Measurements from ENCODE around the gene GBX2.
A peak's percentile ranks its signal among the peaks of the same experiment; 100 is the strongest.

GBX2 gene

DNA sequence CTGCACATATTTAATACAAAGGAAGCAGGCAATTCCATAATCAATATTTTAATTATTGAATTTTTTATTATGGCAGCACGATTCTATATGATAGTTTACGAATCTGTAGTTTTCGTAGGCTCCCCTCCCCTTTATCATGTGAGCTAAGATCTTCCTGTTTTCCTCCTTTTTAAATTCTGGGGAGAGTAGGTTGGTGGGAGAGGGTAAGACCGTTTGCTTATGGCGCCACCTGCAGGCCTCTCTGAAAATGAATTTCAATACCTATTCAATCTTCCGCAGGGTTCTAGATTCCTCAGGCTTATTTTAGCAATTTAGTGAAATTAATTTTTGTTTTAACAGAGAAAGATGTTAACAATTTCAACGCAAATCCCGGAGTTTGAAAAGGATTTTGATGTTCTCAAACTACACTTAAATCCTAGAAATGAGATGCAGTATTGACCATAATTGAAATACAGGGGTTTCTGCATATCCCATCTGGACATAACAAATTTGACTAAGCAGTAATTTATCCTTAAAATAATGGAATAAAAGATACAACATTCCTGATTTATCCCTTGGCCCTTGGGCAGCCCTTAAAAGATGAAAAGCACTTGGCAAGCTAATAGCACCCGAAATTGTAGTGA is 12.8 kb upstream of the GBX2 start:
- ATAC-seq, result no peak
- DNase-seq, result peak; percentile 62

DNA sequence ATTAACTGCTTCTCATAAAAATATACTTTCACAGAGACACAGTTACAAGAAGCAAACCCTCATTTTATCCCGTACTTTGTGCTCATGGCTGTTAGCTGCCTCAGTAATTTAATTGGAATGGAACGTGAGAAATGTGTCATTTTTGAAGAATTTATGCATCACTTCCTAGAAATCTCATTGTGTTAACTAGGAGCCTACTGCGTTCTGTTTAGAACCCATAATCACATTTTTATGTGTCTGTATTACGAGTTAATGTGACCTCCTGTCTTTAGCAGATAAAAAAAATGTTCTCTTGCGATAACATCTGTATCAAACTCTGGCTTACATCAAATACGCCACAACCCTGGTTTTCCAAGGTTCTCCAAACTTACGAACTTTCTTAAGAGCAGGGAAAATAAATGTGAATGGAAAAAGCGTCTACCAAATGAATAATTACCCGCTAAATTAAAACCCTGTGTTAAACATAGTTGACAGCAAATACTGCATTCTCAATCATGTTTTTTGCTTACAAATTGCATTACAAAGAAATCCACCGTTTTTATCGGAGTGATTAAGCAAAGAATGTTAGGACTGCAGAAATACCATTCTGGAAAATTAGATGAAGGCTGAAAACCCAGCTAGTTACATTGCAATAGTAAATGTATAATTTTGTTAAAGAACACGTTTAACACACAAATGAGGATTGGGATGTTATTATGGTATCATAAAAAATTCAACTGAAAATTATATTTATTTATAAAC is 12.1 kb upstream of the GBX2 start:
- DNase-seq (no peak), ATAC-seq (no peak)

DNA sequence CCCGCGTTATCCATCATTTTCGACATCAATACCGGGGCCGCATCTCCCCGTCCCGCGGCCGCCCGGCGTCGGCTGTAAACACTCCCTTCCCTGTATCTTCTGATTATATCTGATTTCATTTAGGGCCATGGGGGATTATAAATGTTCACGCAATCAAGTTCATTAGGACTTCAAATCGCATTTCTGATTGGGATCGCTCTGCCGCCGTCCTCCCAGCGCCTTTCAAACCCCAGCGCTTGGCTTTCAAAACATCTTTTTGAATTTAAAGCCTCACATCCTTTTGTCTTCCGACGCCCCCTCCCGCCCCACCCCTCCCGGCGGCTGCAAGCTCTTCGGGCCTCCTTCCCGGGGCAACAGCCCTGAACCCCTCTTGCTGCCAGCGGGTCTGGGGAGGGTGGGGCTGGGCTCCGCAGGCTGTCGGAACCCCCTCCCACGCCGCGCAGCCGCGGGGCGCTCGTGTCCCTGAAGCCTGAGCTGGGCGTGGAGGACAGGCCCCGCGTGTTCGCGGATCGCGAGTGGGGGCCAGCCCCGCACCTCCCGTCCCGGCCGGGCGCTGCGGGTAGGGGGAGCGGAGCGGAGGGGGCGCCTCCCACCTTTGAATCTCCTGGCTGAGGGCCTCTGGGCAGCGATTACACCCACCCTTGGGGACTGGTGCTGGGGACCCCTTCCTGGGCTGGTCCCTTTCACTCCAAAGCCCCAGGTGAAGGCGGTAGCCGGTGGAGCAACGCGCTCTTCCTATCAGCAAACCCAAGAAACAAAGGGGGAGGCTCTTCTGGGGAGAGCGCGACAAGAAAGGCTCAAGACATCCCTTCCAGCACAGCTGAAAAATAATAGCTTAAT is 11.3 kb upstream of the GBX2 start:
- ATAC-seq (no peak), DNase-seq (no peak)

DNA sequence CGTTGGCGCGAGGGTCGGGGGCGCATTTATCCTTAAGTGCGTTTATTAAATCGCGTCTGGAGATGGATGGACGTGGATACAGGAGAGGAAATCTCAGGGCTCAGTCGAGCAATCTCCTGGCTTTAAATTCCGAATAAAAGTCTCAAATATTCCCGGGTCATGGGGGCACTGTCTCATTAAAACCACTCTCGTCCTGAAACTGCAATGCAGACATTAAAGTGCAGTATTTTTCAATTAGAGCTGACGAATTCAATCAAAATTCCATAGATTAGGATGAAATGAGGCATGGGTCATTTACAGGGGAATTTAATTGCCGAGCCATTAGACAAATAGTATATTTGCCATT is 10.7 kb upstream of the GBX2 start:
- ATAC-seq (no peak), DNase-seq (no peak)

DNA sequence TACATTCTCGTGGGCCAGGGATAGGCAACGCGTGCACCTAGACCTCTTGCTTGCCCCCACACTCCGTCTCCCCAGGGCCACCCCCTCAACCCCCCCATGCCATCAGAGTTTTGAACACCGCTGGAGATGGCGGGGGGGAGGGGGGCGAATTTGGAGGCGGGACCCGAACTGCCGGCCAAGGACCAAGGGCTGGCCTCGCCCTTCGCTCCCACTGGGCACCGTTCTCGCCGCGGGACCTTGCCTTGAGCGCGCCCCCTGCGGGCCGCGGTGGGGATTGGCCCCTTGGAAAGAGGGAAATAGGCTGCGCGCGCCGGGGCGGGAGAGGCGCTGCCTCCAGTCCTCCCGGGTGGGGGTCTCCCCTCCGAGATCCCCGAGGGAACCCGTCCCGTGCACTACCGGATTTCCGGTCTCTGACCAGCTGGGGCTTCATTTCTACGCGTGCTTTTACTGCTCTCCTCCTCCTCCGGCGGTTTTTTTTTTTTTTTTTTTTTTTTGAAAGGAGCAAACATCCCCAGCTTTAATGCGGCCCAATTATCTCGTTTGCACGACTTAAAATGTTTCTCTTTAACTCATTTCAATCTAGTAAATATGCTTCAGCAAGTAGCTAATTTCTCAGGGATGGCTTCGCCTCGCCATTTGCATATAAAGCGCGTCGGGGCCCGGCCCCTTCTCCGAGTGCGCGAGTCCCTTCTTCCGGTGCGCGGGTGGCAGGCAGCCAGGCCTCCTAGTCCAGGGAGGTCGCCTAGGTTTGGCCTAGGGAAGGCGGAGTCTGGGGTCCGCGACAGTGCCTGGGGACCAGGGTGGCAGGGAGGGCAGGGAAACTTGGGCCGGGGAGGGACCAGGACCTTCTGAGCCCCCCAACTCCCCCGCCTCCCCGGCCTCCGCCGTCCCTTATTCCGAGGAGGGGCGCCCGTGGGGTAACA is 10.0 kb upstream of the GBX2 start:
- DNase-seq (peak; percentile 61), ATAC-seq (no peak)

DNA sequence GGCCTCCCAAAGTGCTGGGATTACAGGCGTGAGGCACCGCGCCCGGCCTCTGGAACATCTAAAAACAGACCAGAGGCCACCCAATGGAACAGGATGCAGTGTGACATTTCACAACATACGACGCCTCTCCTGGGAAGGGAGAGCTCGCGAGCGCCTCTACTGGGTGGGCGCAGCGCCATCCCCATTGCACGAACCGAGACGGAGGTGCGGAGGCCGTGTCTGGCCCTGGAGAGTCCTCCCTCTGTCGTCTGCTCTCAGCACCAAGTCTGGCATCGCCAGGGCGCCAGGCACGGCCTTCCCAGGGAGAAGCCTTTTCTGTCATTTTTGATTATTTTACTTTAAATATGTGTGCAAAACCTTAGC is 9.4 kb upstream of the GBX2 start:
- ATAC-seq (peak; percentile 70), DNase-seq (peak; percentile 56)

DNA sequence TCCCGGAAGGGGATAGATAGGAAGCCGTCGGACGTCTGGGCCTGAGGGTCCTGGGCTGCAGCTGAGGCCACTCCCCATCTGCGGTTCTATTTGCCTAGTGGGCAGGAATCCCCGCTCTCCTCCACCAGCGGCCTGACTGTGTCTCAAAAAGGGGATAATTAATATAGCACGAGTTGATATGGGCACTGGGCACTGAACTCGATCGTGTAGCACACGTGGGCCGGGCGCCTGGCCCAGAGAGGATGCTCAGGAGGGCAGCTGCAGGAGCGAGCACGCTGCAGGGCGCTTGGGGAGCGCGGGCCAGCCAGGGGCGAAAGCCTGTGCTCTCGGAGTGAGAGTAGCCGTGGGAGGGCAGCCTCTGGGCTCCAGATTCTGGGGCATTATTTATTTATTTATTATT is 8.8 kb upstream of the GBX2 start:
- no peak for DNase-seq
- no peak for ATAC-seq

DNA sequence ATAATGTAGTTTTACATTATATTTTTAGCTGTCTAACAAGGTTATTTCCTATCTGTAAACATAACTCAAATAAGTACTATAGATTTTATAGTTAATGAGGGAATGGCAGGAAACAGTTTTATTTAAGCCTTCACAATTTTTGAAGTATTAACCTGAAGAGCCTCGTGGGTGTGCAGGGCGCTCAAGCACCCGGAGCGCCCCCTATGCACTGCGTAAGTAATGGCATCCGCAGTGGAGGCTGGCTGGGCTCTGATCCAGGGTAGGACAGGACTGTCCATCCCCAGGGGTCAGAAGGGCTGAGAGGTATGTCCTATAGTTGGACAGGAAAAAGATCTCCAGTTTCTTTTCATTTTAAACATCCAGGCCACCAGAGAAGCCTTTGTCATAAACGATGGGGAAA is 8.2 kb upstream of the GBX2 start:
- ATAC-seq (no peak), DNase-seq (no peak)

DNA sequence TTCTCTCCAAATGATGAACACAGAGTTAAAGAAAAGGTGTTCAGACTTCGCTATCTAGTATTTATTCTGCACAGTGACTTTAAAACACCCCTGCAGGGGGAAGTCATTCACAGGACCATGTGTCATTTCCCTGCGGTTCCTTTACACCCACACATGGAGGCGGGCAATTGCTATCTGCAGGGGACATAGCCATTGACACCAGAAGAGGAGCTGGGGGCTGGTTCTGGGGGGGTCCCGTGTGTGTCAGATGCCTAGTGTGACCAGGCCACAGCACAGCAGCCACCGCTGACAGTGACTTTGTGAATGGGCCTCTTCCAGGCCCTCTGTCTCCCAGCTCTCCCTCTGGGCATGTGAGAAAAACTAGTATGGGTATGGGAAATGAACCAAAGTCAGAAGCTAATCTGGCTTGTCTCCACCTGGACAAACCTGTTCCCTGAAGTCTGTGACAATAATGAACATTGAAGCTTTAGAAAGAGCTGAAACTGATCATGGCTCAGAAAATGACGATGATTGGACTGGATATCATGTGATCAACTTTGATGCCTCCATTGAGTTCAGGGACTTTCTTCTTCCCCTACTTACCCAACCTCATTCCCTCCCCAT is 7.5 kb upstream of the GBX2 start:
- no peak for ATAC-seq
- no peak for DNase-seq

DNA sequence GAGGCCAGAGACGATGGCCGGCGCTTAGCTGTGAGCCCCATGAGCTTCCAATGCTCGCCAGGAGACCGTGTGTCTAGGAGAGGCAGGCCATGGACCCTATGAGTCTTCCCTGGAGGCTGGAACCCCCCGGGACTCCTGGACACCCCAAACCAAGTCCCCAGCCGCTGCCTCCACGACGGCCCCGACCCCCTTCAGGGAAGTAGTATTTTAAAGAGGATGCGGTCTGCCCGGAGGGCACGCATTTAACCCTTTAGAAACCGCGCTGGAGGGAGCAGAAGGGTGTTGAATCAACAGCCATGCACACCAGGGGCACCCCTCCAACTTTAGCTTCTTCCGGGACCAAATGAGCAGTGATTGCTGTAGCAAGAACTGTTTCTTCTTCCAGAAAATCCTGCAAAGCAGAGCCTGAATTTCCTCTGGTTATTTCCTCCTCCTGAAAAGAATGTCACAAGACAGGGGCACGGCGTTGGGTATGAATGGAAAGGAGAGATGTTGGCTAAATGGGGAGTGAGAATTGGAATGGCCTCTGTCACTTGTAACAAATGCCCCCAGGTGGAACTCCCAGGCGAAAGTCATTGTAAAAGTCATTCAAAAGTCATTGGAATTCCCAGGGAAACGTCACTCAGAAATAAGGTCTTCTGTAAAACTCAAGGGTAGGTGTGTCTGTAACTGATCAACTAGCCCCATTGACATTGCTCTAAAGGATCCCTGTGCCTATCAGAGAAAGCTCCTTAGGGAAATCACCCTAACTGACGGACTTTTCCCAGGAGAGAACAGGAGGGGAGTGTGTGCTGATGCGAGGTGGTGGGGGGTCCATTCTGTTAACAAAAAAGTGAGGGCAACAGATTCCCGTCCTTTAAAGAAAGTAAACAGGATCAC is 5.8 kb upstream of the GBX2 start:
- no peak for DNase-seq
- no peak for ATAC-seq

DNA sequence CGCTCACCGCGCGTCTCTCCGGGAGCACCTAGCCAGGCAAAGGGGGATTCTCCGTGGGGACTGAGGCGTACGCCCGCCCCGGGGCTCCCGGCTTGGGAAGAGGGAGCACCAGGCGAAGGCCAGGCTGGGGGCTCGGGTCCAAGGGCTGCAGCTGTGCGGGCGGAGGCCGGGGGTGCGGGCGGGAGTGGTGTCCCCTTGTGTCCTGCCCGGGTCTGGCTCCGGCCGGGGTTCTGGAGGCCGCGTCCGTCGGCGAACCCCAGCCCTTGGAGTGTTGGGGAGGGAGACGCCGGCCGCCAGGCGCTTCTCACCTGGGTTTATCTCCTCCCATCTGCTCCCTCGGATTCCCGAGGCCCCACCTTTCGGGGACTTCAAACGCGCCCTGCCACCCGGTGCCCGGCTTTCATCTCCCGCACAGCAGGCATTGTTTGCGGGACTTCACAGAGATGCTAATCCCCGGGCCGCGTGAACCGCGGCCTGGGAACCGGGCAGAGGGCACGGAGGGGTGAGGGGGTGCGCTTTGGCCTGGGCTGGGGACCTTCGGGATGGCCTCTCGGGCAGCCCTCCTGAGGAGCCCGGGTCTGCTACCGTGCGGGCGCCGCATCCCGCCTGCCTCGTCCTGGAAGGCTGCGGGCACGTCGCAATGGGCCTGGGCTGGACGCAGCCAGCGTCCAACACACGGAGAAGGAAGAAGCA is 5.0 kb upstream of the GBX2 start:
- DNase-seq (no peak), ATAC-seq (no peak)

DNA sequence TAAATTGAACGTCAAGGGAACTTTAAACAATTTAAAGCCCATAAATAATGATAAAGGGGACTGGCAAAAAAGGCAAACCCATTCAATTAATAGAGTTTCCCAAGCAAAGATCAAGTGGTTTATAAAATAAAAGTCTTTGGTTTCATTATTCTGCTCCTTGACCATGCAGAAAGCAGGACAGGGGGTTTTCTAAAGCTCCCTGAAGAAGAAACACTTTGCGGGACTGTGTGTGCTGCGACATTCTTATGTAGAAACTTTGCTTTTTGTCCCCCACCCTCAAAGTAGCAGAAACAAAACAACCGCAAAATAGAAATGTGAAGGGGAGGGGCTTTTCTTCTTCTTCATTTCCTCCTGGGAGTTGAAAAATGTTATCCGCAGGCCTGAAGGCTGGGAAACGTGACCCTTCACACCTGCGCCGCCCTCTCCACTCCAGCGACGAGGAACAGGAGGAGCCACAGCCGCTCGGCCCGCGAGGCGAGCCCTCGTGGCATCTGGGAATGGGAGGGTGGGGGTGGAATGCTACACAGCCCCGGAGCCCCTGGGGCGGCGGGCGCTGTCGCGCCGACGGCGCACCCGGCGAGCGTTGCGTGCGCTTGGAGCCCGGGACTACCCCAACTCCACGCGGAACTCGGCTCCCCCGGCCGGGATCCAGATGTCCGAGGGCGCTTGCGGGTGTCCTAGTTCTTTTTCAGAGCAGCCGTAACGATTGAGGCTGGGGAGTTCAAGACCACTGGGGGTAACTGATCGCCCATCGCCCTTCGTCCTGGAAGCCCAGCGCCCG is 4.3 kb upstream of the GBX2 start:
- ATAC-seq (no peak), DNase-seq (no peak)

DNA sequence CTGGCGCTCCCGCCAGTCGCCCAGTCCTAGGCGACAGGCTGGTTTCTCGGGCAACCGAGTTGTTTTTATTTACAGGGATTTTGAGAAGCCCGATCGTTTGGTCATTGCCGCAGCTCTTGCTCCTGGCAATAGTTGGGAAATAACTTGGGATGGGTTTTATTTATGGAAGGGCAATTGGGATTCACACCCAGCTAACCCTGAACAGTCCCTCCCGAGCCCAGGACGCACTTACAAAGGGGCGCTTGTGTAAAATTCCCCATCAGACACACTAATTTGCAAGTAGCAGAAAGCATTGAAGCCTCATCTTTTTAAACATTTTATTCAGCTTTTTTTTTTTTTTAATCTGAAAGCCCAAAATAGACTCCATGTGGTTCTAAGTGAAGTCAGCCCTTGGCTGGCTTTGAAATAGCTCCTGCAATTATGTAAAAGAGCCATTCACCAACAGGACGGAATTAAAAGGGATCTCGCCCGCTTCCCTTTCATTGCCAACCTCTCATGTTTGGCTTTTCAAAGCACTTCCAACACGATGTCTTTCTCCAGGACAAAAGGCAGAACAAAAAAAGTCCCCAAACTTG is 3.6 kb upstream of the GBX2 start:
- DNase-seq (no peak), ATAC-seq (no peak)

DNA sequence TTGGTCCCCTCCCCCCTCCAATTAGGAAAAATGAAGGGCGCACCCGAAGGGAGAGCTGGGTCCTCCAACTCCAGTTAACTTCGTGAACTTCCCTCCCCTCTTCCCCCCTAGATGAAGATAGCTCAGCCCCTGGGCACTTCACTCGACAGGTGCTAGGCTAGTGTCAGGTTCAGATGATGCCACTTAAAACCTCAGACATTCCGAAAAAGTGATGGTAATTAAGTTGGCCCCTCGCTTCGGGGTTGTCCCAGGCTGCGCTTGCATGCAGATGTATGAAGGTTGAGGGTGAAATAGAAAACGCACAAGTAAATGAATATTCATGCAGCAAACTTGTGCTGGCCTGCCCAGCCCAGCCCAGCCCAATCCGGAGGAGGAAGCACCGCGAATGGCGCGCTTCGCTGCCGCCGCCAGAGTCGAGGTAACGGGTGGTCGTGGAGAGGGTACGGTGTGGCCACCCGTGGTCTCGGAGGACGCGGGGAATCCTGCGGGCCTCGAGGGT is 3.0 kb upstream of the GBX2 start:
- DNase-seq (no peak), ATAC-seq (no peak)

DNA sequence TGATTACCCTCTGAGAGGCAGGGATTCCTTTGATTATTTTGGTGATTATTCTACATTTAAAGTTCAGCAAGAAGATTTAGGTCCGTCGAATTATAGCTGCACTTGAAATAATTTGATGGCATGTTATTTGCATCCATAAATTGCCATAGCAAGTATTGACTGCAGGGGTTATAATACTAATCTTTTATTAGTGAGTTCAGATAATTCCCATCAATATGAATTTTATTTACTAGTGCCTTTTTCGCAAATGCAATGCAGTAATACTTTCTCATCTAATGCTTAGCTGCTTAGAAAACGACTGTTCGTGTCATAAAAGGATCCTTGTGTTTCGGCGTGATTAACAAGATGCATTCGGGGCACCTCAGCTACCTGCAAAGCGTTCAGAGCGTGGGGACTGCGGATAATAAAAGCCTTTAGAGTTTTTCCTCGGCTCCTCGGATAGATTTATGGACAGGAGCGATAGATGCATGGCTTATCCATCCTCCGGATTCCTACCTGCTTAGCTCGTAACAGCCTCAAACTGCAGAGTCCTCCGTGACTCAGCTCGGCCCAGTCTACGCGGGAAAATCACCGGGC is 2.5 kb upstream of the GBX2 start:
- ATAC-seq, result no peak
- no peak for DNase-seq

DNA sequence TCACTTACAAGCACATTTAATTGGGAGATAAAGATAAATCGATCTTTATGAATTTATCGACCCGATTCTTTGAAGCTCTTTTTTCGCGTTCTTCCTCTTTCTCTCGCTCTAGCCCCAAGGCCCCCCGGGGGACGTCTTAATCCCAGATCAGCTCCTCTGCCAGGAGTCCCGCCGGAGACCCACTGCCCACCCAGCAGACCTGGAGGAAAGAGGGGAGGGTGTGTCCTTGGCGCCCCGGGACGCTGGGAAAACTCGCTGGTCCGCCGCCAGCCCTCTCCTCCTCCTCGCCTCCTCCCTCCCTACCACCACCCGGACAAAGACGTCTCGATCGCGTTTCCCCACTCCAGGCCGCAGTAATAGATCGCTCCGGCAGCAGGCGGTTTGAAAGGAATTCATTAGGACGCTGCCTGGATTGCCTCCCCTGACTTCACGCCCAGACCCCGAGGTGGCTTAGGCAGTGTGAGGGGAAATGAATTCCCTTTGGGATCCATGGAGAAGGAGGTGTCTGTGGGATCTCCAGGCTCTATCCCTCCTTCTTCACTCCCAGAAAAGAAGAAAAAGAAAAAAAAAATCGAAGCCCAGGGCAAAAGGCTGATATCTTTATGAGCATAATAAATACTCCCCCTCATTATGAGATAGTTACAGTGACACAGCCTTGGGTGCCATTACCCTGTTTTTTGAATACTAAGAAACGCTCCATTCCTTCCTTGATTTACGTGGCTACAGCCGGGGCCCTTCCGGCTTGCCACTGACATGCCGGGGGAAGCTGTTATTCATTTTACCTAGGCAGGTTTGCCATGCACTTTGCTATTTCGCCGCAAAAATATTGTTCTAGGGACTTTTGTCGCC is 1.8 kb upstream of the GBX2 start:
- DNase-seq, result no peak

DNA sequence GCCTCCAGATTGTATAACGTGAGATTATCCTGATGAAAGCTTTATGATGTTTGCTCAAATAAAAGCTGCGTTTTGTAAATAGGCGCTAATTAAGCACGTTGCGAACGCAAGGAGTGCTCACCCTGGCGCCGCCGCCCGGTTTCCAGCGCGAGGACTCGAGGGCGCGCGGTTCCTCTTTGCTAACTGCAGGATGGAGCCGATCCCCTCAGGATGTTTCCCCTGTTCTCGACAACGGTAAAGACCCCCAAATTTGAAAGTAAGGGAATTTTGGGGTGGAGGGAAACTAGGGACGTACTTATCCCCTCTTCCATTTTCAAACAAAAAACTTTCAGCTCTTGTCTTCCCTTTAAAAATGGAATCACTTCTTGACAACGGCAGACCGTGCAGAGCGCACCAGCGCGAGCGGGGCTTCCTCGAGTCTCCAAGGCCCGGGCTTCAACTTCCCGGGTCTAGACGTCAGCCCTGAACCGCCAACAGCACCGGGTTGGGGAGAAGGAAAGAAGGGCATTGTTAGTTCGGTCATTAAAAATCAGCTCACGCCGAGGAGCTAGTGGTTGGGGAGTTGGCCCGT is 1.1 kb upstream of the GBX2 start:
- ATAC-seq (no peak), DNase-seq (no peak)

More for the DNA sequence above, 1.8 kb upstream of the GBX2 start:
- ATAC-seq, result no peak
